Non-pigmented ciliary epithelial cell (primary cell): ENCODE data around the gene UBALD2.
"Not testable (repeated sequence)": the region's sequence is repeated elsewhere in the genome, so short reads cannot be mapped to it uniquely, and the experiment has no call there.

Experiments
- DNase-seq: peaks from one replicate; pipeline ENCODE4 v3.0.0-alpha.2; 2010; ENCODE audit warnings: low read depth

The UBALD2 gene

DNA sequence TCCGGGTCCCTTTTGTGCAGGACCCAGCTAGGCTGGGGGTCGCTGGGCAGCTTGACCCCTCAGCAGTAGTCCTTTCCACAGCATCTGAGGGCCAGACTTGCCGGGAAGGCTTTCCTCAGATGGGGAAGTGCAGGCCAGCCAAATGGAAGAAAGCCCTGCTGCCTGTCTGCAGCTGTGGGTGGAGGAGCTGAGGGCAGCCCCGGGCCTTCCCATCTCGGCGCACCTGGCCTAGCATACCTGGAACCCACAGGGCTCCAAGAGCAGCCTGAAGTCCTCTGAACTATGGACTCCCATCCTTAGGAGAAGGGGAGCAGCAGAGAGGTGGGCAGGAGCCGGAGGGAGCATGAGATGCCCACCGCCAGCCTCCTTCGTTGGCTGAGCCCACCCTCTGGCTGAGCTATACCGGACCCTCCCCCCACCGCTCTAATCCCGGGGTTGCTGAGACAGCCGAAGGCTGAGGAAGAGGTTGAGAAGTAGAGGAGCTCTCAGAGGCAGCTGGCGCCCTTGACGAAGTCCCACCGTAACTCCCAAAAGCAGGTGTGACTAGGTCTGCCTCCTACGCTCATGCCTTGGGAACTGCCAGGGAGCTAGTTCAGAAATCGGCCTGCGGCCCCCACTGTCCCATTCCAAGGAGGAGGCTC is 13.2 kb downstream of the UBALD2 start:
- DNase-seq: no peak

DNA sequence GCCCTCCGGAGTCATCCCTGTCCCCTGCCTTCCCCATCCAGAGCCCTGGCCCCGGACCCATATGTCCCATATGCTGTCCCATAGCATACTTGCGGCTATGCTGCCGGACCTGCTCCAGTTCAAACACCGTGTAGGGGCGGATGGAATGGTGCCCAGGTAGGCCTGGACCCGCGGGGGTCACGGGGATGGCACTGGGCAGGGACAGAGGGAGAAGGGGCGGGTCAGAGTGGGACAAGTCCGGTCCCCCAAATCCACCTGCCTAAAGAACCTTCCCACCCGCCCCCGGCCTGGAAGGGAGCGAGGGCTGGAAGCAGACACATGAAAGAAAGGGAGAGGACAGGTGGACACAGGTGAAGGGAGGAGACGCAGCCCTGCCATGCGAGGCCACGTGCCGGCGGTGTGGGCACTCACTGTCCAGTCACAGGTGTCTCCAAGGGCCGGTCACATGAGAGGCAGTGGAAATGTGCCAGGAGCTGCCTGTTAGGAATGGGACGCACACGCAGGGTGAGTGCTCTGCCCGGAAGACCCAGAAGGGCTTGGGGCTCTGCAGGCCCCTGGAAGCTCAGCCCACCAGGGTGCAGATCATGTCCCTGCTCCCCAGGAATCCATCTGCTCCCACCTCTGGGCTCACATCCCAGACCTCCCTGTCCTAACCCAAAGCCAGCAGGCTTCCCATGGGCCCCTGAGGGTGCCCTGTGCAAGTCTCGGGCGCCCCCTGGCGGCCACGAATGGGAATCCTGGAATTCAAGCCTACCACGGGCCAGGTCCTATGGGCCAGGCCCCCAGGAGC is 14.0 kb downstream of the UBALD2 start:
- no peak for DNase-seq

DNA sequence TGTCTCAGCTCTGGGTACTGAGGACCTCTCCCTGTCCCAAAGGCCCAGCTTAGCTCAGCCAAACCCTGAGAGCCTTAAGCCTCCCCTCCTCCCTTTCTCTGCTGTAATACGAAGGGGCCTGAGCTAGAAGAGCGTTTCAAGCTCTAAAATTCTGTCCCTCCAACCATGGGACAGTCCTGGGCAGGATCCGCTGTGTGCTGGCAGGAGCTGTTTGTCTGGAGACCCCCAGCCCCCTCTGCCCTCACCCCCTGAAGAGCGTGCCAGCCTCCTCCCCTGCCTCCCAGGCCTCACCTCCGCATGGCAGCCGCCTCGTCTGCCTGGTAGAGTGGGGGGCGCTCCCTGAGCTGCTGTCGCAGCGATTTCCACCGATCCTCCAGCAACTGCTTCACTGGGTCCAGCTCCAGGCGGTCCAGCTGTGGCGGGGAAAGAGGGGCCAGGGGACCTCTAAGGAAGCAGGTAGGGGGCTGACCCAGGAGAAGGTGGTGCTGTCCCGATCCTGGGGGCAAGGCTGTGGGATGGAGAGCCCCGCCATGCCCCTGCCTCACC is 14.7 kb downstream of the UBALD2 start:
- DNase-seq: no peak

DNA sequence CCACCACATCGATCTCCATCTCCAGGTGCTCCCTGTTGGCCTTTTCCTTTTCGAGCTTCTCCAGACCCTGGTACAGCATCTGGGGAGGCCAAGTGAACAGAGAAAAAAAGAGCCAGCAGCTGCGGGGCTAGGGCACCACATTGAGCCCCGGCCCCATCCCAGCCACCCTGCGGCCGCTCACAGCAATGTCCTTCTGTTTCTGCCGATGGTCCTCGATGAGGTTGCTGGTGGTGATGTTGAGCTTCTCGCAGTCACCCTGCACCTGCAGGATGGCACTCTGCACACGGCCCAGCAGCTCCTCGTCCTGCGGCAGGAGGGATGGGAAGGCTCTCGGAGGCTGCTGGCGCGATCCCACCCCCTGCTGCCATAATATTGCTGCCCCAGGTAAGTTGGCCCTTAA is 15.5 kb downstream of the UBALD2 start:
- no peak for DNase-seq

DNA sequence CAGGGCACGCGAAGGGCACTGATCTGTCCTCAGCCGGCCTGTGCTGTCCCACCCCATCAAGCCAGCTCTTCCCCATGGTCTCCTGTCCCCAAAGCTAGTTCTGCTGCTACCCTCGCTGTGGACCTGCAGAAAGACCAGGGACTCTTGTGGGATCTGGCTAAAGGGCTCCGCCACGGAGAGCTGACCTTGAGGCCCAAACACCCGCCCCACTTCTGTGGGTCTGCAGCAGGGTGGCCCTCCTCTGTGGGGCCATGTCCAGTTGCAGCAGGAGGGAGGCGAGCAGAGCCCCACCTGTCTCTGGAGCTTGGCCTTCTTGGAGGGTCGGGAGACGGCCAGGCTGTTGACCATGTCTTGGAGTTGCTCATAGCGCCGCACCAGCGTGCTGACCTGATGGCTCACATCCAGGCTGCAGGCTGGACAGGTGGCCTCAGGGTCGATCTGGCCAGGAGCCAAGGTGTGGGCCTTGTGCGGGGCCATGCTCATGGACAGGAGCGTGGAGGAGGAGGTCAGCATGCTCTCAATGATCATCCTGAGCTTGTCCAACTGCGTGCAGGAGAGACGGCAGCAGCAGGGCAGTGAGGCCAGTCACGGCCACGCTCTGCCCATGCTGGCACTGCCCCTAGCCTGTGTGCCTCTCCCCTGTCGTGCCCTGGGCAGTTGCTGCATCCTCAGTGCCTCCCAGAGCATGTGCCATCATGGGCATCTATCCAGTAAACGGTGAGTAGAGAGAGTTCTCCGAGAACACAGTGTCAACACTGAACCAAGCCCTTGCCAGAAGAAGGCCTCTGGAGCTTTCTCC is 16.6 kb downstream of the UBALD2 start:
- DNase-seq: no peak

DNA sequence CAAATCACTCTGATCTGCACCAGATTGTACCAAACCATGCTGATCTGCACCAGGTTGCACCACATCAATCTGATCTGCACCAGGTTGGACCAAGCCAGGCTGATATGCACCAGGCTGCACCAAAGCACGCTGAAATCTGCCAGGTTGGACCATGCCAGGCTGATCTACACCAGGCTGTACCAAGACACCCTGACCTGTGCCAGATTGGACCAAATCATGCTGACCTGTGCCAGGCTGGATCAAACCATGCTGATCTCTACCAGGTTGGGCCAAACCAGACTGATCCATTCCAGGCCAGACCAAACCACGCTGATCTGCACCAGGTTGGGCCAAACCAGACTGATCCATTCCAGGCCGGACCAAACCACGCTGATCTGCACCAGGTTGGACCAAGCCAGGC is 27.4 kb downstream of the UBALD2 start:
- DNase-seq: no peak

DNA sequence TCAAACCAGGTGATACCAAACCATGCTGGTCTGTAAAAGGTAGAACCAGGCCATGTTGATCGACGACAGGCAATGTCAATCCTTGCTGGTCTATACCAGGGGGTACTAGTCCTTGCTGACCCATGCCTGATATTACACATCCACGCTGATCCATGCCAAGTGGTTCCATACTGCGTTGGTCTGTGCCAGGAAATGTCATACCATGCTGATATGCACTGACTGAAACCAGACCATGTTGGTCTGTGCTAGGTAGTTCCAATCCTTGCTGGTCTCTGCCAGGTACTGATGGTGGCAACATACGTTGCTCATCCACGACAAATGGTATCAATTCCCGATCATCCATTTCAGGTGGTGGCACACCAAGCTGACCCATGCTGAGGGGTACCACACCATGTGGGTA is 28.0 kb downstream of the UBALD2 start:
- DNase-seq: no peak

DNA sequence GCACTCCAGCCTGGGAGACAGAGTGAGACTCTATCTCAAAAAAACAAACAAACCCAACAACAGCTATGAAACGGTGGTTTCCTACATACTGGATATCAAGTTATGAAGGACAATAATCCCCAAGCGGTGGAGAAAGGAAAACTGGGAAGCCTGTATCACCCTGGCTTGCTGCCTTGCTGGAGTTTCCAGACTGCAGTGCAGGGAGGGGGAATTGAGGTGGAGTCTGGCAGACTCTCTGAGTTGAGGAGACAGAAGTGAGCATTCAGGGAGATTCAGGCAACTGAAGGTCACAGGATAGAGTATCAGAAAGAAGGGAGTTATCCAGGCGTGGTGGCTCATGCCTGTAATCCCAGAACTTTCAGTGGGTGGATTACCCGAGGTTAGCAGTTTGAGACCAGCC is 31.0 kb downstream of the UBALD2 start:
- no peak for DNase-seq

DNA sequence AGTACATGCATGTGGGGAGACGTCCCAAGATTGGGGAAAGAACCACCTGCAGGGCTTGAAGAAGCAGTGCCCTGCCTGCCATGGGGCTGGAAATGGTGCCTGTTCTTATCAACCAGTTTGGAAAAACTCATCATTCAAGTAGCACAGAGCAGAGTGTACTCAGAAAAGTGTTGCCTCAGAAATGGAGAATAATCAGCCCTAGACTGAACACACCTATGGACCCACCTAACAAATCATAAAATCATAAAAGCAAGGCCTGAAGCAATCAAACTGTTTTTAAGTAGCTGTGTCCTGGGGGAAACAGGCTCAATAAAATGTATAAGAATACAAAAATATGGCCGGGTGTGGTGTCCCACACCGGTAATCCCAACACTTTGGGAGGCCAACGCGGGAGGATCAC is 31.7 kb downstream of the UBALD2 start:
- DNase-seq: no peak

DNA sequence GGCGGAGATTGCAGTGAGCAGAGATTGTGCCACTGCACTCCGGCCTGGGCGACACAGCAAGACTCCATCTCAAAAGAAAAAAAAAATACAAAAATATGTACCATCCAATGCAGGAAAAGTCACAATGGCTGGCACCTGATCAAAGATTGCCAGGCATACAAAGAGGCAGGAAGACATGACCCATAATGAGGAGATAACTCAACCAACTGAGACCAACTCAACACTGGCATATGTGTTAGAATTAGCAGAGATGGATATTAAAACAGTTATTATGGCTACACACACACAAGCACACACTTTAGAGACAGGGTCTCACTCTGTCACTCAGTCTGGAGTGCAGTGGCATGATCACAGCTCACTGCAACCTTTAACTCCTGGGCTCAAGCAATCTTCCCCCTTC is 32.3 kb downstream of the UBALD2 start:
- DNase-seq: no peak

DNA sequence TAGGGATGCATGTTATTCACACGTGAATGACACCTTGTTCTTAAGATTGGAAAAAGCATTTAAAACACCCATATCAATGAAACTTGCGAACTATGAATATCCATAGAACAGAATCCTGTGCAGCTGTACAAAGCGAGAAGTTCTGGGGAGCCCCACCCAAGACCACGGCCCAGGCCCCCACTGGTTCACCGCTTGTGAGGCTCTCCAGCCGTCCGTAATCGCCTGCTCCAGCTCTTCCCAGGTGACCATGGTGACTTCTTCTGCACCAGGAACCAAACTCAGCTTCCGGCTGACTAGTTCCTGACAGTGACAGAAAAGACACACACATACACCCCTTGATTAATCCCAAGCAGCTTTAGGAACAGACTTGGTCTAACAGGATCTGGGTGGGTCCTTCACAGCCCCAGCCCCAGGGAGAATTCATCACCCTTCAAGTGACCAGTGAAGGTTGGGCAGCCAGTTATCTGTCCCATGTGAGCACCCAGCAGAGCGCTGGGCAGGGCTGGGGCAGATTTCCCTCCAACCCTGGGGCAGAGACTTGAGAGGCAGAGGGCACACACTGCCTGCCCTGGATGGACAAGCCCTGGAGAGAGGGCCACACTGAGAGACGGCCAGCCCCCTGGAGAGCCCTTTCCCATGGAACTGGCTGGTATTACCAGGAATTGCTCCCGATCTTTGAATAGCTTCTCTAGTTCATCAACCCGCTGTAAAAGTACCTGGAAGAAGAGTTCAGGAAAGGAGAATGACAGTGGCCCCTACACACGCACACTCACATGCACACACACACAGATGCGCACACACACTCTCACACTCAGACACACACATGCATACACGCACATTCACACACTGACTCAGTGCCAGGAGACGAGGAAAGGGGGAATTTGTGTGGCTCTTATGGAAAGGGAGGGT is 39.3 kb downstream of the UBALD2 start:
- no peak for DNase-seq

DNA sequence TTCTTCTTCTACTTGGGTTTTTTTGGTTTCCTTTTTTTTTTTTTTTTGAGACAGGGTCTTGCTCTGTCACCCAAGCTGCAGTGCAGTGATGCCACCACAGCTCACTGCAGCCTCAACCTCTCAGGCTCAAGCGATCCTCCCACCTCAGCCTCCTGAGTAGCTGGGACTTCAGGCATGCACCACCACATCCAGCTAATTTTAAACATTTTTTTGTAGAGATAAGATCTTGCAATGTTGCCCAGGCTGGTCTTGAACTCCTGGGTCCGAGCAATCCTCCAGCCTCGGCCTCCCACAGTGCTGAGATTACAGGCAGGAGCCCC is 39.9 kb downstream of the UBALD2 start:
- DNase-seq: not testable (repeated sequence)

DNA sequence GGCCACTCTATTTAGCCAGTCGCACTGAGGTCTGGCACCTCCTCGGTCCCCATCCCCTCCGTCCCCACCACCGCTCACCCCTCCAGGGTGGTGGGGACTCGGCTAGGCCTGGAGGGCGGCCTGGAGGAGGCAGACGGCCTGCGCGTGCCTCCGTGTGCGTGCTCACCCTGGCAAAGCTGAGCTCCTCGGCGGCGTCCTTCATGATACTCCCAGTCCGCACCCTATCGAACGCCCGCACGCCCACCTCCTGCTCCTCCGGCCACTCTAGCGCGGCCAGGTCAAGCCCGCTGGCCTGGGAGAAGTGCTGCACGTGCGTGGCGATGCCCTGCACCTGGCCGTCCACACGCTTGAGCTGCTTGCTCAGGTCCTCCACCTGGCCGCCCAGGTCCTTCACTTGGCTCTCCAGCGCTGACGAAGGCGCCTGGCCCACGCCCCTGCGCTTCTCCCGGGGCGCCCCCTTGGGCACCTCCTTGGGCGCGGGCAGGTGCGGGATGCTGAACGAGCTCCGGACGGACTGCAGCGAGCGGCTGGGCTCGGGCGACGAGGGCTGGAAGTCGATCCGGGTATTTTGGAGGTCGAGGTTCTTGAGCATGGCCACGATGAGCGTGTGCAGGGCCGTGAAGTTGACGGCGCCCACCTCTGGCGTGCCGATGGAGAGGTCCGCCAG is 42.3 kb downstream of the UBALD2 start:
- no peak for DNase-seq

DNA sequence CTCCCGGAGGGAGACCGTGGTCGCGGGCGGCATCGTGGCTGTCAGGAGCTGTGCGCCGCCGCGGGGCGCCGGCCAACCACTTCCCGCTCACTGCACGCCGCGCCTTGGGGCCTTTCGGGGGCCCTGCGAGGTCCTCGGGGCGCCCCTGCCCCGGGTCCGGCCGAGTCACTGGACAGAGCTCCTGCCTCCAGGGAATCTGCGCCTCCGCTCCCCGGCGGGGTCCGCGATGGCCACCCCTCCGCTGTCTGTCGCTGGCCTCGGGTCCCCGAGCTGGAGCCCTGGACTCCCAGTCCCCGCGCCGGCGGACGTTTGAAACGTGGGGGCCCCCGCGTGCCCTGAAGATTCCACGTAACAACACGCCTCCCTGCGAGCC is 42.8 kb downstream of the UBALD2 start, which contains the start of gene QRICH2:
Gene QRICH2, minus strand, starts transcription at position 311 of the 373 bp plus-strand sequence. Its CDS starts 278 bp downstream, at position 33.
- DNase-seq: no peak

DNA sequence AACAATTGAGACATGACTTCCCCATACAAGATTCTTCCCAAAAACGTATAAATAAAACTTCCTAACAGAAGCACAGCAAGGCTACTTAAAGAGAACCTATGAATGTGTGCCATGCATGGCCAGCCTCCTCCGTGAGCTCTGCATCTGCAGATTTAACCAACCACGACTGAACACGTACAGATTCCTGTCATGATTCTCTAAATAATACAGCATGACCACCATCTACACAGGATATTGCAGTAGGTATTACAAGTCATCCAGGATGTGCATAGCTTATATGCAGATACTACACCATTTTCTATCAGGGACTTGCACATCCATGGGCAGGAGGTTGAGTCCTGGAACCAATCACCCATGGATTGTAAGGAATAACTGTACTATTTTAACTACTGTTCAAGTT is 44.3 kb downstream of the UBALD2 start:
- no peak for DNase-seq

DNA sequence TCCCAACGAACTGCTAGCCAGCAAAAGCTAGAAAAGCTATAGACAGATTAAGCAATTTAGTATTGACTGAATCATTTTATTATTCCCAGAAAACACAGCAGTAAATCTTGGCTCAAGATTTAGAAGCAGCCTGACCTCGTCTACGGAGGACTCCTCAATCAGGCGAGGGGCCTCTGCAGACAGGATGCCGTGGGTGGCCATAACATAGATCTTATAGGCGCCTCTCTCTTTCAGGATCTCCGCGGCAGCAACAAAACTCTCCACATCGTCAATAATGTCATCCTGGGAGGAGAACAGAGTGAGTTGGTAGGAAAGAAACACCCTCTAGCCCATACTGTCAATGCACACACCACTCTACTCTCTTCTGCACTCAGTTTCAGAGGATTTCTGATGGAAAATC is 47.6 kb downstream of the UBALD2 start:
- no peak for DNase-seq

DNA sequence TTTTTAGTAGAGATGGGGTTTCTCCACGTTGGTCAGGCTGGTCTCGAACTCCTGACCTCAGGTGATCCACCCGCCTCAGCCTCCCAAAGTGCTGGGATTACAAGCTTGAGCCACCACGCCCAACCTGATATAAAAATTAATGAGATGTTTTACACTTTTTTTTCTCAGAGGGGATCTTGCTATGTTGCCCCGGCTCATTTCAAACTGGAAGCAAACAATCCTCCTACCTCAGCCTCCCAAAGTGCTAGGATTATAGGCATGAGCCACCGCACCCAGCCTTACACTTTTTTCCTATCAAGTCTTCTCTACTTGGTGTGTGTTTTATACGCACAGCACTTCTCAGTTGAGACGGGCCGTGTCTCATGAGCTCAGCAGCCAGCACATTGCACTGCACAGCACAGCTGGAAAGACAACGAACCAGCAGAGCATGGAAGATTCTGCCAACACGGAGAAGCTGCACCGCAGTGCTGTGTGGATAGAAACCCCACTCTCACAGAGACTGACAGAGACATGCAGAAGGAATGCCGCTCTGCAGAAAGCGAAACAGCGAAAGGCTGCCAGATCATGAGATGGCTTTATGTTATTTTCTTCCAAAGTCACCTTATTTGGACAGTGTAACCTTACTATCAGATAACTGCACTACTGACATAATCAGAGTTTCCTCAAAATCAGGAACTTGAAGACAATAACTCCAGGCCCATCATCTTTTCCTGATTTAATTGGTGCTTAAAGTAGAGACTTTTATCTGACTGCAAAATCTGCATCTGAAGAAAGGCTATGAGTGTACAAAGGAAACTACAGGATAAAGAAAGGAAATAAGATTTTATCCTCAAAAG is 49.5 kb downstream of the UBALD2 start:
- DNase-seq: no peak

DNA sequence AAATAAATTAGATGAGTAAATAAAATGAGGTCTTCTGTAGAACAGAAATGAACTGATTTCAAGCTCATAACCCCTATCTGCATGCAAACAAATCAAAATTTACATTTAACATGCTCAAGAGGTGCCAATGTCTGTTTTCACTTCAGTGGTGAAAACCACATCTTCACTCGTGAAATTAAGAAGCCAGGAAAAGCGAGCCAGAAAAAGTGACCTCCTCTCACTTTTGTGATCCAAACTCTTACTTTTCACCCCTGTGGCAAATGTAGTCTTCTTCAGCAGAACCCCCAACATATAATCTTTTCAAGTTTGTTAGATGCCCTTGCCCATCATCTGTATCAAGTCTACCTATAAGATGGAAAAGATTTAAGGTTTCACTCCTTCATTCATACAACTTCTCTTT is 52.4 kb downstream of the UBALD2 start:
- no peak for DNase-seq

DNA sequence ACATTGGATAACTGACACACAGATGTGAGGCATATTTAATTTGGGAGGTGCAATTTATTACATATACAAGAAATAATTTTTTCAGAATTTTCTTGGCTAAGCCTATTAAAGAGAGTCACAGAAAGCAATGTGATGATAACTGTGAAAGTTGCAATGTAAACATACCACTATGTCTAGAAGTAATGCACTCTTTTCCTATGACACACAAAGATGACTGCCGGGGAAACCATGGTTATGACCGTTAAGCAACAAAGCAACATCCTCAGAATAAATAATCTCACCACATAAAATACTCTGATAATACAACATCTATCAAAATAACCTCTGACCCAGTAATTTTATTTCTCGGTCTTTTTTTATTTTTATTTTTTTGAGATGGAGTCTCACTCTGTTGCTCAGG is 53.4 kb downstream of the UBALD2 start:
- no peak for DNase-seq
